HG02870 (cell line): Measurements from ENCODE around the gene CDK14.

Experiments
- ATAC-seq: cut with Tn5 transposase; IDR thresholded peaks from one replicate; pipeline ENCODE4 v1.9.1; 2021; ENCODE audit warnings: mild to moderate bottlenecking, moderate library complexity; ENCODE audit not compliant: unreplicated experiment

CDK14 gene

DNA sequence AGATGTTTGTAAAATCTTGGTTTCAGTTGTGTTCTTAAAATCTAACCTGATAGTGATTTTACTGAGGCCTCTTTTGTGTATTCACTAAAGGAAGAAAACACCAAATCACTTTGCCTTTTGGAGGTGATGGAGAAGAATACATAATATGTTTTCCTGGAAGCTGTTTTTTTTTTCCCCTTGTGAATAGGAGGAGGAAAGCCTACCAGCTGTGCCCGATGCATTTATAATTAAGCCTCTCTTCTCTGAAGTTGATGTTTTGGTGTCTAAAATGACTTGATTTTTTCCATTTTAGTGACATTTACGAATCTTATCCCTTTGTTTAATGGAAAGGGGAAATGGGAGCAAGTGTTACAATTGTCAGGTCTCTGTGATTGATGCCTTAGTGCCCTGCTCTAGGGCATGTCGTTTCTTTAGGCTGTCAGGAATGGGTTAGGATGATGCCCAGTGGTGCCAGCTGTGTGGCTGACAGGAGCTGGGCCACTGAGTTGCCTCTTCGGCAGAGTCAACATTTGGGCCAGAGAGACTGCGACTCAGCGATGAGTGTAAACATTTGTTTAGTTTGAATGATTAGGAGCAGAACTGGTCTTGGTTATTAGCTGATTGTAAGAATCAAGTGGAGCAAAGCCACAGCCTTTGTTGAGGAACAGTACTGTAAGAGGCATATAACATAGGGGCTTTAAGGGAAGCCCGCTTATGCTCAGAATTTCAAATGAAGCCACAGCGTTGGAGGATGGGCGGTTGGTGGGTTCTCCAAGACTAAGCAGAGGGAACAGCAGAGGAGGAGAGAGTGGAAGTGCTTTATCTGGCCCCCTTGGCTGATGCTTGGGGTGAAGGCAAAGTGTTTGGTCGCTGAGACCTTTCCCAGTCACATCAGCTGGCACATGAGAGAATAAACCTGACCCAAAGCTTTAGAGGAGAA lies 81.6 kb downstream of the CDK14 start:
- no peak for ATAC-seq

DNA sequence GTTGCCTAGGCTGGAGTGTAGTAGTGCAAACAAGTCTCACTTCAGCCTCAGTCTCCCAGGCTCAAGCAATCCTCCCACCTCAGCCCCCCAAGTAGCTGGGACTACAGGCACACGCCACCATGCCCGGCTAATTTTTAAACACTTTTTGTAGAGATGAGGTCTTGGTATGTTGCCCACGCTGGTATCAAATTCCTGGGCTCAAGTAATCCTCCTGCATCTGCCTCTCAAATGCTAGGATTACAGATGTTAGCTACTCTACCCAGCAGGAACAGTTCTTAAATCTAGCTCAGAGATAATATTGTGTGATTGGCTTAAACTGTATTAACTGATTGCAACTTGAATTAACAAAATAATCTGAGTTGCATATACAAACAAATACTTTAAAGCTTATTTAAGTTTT lies 82.9 kb downstream of the CDK14 start:
- ATAC-seq: no peak

DNA sequence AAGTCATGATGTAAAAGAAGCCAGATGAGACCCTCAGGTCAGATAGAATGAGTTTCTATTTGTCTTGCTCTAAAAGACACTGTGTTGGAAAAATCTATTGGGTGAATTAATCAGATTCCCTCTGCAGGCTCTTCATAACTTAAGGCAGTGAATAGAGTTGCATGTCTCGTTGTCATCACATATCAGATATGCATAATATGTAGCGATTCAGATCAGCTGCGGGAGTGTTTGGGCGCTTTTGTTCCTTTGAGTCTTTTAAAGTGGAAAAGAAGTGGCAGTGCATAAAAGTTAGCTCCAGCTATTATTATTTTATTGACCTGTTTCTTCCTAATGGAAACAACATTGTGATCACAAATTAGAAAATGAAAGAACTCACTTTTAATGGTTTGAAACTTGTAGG lies 84.4 kb downstream of the CDK14 start:
- ATAC-seq: no peak

DNA sequence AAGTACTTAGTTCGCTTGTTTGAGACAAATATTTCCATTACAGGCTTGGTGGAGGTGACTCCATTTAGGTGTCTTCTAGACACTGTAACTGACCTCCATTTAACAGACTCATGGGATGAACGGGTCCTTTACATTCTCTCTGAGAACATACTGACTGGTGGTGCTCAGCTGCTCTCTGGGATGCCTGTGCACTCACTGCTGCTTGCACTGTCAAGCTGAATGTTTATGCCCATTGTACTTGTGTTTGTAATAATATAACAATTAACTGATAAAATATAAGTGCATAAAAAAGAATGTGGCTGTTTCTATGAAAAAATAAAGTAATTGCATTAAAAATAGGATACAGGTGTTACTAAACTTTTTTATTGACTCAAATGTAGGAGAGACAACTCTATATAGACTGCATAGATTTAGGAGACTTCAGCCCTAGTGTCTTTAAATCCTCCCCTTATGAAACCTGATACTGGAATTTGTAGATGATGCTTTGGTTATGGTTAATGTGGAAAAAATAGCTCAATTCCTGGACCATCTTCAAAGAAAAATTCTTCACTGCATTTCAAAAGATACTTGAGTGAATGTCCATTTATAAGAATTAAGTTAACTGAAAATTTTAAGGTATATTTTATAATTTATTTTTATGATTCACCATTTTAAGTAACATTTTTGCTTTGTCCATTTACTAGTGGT lies 85.4 kb downstream of the CDK14 start:
- ATAC-seq: no peak

DNA sequence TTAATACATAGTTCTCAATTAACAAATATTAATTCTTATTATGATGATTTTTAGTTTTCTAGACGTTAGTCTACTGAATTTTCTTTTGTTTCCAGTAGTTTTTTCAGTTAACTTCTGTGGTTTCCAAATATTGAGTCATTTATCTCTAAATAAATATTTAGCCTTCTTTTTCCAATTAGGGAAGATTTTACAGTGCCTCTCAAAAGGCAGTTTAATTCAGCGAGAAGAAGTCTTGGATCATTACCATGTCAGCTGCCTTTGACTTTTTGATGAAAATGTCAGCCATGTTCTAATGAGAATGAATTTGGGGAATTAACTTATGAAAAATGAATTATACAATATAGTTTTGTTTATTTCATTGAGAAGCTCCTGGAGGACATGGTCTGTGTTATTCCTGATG lies 90.0 kb downstream of the CDK14 start:
- no peak for ATAC-seq

DNA sequence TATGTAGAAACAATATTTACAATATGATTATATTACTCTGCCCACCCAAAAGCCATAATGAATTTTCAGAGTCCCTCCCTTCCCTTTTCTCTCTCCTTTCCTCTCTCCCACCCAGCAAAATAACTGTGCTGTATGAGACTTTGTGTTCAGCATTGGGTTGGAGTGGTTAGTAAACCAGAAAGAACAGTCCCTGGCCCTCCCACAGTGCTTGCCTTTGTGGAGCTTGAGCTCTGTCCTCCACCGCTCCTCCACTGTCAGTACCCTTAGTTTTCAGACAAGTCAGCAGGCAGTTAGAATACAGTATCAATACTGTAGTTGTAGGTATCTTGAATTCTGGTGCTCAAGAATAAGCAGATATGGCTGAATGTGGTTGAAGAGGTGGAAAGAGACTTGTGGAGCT lies 92.7 kb downstream of the CDK14 start:
- ATAC-seq: no peak

DNA sequence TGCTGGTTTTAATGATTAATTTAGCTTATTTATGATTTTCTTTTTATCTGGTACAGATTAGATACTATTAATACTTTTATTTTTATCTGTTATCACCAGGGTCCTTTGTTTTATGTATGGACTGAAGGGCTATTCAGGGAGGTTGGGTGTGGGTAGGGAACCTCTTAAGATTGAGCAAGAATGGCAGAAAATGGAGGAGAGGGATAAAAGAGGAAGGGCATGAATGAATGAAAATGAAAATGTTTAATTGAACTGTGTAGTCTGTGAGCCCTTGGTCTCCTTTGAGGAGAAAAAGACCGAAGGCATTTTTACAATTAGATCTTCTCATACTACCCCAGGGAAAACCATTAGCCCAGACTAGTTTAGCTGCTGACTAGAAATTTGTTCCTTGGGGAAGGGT lies 93.1 kb downstream of the CDK14 start:
- no peak for ATAC-seq

DNA sequence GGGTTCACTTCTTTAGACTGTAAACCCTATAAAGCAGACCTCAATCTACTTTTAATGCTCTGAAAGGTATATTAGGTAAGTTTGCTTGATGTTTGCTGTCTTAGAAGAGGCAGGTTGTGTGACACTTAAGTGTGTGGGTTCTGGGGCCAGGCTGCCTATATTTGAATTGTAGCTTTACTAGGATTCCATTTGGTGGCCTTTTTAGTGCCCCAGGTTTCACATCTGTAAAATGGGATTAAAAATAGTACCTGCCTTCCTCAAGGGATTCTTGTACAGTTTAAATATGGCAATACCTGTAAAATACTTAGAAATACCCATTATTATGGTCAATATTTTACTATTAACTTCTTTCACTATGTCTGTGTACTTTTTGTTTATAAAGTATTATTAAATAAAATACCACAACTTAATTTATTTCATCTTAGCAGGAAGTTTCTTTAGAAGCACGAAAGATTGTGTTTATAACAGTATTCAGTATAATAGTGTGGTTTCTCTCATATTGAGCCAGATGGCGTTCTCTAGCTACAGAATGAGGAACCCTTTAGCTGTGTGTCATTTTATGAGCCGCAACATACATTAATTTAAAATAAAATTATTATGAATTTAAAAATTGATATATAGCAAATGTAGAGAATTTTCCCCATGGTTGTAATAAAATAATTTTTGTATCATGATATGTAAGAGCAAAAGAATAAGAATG lies 94.2 kb downstream of the CDK14 start:
- peak; percentile 53 for ATAC-seq

DNA sequence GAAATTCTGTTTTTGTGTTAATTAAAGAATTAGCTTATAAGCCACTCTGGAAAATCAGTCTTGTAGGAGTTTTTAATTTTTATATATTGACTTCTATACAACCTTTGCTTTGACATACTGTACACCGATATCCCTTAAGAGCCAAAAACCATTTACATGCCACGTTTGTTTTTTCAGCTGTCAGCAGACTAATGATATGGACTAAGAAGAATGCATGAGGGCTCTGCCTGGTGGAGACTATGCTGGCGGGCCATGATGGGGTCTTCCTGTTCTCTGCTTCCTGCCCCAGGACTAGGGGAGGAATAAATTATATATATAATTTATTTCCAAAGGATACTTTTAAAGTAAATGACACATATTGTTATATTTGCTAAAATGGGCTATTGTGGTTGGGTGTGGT lies 96.3 kb downstream of the CDK14 start:
- no peak for ATAC-seq

DNA sequence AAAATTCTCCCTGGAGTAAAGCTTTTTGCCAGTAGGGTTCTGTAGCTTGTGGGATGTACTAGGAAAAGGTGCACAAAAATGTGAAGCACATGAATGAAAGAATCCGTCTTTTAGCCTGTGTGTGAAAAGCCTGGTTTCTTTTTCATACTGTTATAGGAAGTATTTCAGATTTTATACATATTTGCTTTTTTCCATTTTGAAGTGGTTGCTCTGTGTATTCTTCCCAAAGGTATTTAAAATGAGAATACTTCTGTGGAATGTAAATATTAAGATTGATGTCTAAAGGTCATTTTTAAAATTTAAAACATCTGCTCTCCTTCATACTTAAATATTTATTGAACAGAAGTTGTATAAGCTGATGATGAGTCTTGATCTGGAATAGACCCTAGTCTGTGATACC lies 96.8 kb downstream of the CDK14 start:
- no peak for ATAC-seq

DNA sequence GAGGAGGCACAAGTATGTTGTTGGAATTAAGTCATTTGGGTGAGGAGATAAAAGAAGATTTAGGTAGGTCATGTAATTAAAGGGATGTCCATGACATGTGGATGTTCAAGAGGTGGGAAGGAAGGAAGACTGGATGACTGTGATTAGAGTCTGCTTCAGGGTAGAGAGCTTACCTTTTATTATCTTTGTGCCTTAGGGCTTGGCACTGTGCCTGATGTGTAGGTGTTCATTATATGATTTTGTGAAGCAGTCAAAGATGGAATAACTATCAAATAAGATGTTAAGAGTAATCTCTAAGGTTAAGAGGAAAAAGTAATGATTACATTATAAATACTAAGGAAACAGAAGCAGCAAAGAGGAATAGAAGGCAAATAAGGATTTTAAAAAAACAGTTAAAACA lies 97.8 kb downstream of the CDK14 start:
- no peak for ATAC-seq

DNA sequence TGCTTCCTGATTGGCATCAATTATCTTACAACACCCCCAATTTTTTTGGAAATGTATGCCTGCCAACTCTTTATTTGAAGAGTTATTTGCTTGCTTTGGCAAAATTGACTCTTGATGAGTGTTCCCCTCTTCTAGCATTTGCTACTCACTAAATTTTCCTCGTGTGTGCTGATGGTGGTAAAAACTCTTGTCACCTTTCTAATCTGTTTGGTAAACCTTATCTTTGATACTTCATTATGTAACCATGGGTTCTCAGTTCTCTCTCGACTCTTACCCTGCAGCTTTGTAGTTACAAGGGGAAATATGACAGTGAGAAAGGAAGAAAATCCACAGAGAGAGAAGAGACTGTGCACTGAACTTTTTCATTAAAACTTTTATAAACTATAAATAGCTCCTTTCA lies 102.5 kb downstream of the CDK14 start:
- ATAC-seq: no peak

DNA sequence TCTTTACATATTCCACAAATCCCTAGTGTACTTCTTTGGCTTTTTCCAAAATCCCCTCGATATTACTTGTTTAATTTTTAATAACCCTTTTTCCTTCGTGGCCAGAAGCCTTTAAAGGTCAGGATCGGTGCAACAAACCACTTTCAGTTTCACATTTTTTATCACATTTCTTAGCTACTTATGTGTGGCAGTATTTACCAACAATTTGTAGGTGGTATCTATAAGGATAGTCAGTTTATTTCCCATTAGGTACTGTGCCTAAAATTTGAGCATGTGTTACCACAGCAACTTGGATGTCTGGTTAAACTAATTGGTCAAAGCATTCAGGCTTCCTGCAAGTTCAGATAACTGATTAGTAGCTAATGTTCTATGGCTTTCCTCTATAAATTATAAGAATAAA lies 104.9 kb downstream of the CDK14 start:
- peak; percentile 50 for ATAC-seq

DNA sequence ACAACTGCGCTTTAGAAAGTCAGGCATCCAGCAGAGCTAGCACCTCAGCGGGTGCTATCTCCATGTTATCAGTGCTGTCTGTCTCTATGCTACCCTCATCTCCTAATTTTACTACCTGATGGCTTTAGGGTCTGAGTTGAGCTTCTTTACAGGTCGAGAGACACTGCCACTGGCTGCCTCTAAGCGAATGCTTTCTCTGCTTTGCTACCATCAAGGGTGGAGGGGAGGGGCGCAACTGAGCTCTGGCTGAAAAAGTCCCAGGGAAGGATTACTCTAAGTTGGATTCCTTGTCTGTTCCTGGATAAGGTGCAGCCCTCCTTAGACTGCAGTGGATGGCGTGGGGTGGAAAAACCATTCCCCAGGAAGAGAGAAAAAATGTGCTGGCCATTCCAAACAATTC lies 105.7 kb downstream of the CDK14 start:
- ATAC-seq: no peak

DNA sequence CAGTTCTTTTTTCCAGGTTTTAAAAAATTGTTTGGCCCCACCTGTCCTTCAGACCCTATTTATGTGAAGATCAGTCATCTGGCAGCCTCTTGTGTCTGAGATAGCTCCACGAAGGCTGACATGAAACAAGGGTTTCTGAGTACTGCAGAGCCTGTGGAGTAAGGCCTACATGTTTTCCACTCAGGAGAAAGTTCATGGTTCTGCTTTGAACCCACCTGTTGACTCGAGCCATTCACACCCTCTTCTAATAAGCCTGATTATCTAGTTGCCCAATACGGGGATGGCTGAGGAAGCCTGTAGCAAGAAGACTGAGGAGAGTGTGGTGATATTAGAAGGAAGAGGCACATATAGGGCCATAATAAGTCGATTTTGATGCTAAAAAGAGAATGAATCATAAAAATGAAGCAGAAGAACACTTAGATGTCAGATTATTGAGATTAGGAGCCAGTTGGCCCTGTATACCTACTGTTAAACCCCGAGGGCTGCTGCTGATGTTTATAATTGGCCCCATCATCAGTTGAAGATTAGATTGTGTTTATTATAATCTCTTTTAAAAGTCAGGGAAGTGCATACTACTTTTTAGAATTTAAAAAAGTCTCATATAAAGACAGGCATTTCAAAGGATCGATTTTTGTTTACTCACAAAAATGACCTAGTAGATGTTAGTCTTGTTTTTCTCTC lies 109.4 kb downstream of the CDK14 start:
- ATAC-seq: no peak

DNA sequence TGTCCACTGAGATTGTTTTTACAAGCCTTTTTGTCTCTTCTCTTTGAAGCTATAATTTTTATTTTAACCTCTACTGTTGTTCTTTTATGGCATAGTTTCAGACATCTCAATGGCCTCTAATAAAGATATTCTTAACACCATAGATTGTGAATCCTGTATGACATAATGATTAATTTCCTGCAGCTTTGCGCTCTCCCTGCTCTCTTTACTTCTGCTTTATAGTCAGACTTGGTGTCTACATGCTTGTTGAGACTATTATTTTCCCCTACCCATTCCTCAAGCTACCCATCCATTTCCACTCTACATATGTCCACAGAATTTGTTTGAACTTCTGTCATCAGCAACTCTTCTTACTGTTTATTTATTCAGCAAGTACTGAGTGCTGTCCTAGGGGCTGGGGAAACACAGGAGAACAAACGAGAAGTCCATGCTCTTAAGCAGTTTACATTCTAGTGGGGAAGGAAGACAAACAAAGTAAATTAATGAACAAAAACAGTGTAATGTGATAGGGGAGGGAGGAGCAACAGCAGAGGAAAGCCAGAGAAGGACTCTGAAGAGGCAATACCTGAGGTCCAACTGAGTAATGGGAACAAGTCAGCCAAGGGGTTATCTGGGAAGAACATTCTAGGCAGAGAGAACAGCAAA lies 110.1 kb downstream of the CDK14 start:
- ATAC-seq: no peak

DNA sequence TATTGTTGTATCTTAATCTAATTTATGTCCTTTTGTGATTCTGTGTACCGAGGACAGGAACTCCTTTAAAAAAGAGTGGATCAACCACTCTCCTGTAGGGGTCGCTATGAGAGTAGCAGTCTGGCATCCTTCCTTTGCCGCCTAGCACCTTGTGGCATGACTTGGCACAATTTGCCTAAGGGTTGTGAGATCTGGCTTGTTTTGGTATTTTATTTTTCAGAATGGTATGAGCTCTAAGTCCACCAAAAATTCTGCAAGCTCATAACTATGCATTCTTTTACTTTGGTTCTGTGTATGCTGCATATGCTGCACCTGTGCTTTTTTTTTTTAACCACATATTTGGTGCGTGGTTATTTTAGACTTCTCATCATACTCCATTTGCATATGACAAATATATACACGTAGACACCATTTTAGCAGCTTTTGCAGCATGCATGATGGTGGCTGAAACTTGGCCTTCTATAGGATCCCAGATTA lies 112.8 kb downstream of the CDK14 start:
- ATAC-seq: peak; percentile 71

DNA sequence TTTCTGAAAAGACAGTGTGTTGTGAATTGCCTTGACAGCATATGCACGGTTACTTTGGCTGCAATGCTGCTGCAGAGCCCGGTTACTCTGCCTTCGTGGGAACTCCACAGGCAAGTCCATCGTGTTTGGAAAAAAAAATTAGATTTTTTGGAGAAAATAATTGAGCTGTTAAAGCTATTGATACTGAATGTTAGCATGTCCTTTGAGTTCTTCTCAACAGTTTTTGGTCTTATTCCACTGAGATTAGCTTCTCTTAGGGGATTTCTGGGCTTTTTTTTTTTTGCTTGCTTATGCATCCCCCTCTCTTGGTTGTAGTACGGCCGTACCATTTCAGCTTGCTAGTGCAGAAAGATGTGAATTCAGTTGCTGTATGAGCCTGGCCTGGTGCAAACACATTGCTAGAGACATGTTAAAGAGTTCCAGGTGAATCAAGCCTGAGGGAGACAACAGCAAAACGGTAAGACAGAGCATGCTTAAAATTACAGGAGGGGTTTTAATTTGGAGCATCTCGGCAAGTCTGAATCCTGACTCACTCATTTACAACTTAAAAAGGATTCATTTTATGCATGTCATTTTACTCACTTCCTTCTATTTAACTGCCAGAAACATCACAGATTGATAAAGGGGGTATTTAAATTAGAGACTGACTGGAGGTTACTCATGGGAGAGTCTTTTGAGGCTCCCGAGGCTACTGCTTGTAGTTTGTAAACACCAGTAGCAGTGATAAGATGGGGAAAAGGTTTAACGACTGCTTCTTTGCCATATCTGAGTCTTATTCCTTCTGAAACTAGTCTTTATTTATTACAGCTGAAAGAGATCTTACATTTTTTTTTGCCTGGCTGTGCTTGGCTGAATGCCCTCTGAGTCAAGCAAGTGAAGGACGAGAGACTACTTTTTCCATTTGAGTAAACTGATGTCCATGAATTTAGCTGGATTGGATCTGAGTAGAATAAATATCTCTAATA lies 113.7 kb downstream of the CDK14 start:
- peak; percentile 31 for ATAC-seq

DNA sequence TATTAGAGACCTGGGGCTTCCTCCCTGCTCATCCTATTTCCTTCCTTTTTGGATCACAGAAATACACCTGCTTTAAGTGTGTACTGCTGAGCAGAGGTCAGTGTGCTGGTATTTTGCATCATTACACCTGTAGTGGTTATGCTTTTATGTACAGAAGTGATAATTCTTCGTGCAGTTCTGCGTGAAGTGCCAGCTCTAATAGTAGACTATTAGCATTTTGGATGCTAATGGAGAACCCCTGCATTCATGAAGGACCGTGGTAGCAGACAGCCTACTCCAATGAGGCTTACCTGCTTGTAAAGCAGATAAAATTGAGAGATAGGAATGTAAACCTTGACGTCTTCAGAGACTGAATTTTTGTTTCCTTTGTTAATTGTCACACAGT lies 114.3 kb downstream of the CDK14 start:
- ATAC-seq: peak; percentile 3
